Endothelial cell of umbilical vein (primary cell): ENCODE data around the gene RUNX2.

ENCODE experiments used
- EZH2 ChIP-seq: IDR thresholded peaks from 2 replicates; pipeline ENCODE4 v1.6.1; 2012; ENCODE audit warnings: borderline replicate concordance, low read depth, mild to moderate bottlenecking, moderate library complexity, low read length, inconsistent platforms; ENCODE audit not compliant: severe bottlenecking
- FOS ChIP-seq: IDR thresholded peaks from 2 replicates; pipeline ENCODE4 v1.6.1; 2011; ENCODE audit warnings: mild to moderate bottlenecking, low read length, moderate library complexity, borderline replicate concordance; ENCODE audit not compliant: insufficient read depth
- JUN ChIP-seq: IDR thresholded peaks from 2 replicates; pipeline ENCODE4 v1.6.1; 2011; ENCODE audit warnings: borderline replicate concordance, low read depth; ENCODE audit not compliant: insufficient read length, insufficient read depth
- POLR2A ChIP-seq: IDR thresholded peaks from 2 replicates; pipeline ENCODE4 v1.6.1; 2012; ENCODE audit warnings: low read depth, mild to moderate bottlenecking, control low read depth, low read length
- POLR2AphosphoS5 ChIP-seq: IDR thresholded peaks from 2 replicates; pipeline ENCODE4 v1.6.1; 2012; ENCODE audit warnings: low read depth, mild to moderate bottlenecking, control low read depth, low read length, moderate library complexity; ENCODE audit not compliant: insufficient read depth
- TF ChIP-seq, protein P1 (sequence below), 2 donors: IDR thresholded peaks; 1 replicate in 1 of 2; 2 replicates in 1 of 2; pipeline ENCODE4 v1.5.1; 2011; ENCODE audit warnings: low read length in 2 of 2, mild to moderate bottlenecking in 2 of 2, moderate library complexity in 2 of 2, control low read depth in 1 of 2, inconsistent platforms in 1 of 2, low read depth in 1 of 2; ENCODE audit not compliant: insufficient read depth in 1 of 2; ENCODE audit errors: extremely low read depth in 1 of 2
- TF ChIP-seq, protein P2 (sequence below): IDR thresholded peaks from 2 replicates; pipeline ENCODE4 v1.6.1; 2011; ENCODE audit not compliant: insufficient read depth, insufficient read length

DNA sequence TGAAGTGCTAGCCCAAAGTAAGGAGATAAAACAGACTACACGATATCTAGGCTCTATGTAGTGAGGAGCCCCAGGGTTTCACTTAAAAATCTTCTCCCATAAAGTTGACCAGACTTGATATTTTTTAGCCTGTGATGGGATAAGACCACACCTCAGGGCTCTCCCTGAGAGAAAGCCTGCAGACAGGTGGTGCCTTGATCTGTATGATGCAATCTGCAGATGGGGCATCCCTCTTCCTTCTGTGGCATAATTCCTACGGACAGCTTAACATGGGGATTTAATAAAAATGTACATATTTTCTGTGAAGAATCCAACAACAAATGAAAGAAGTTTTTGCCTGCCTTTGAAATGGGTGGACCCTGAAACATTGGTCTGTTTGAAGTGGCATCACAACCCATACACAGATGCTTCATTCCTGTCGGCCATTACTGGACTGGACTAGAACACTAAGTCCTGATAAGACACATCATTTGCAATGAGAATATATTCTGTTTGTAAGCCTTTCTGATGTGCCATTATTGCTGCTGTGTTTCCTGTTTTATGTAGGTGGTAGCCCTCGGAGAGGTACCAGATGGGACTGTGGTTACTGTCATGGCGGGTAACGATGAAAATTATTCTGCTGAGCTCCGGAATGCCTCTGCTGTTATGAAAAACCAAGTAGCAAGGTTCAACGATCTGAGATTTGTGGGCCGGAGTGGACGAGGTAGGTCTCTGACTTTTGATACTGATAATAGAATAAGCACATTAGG, 103.4 kb downstream of the RUNX2 start:
- TF ChIP-seq, protein P1, sequence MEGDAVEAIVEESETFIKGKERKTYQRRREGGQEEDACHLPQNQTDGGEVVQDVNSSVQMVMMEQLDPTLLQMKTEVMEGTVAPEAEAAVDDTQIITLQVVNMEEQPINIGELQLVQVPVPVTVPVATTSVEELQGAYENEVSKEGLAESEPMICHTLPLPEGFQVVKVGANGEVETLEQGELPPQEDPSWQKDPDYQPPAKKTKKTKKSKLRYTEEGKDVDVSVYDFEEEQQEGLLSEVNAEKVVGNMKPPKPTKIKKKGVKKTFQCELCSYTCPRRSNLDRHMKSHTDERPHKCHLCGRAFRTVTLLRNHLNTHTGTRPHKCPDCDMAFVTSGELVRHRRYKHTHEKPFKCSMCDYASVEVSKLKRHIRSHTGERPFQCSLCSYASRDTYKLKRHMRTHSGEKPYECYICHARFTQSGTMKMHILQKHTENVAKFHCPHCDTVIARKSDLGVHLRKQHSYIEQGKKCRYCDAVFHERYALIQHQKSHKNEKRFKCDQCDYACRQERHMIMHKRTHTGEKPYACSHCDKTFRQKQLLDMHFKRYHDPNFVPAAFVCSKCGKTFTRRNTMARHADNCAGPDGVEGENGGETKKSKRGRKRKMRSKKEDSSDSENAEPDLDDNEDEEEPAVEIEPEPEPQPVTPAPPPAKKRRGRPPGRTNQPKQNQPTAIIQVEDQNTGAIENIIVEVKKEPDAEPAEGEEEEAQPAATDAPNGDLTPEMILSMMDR (IDR thresholded peaks at IDR 0.05; ENCODE audit: extremely low read depth in 1 of 2, insufficient read depth in 1 of 2, low read depth in 1 of 2, low read length in 2 of 2), result no peak
- TF ChIP-seq POLR2A (no peak), POLR2AphosphoS5 (no peak), EZH2 (no peak), JUN (no peak), FOS (no peak)
- TF ChIP-seq, protein P2, sequence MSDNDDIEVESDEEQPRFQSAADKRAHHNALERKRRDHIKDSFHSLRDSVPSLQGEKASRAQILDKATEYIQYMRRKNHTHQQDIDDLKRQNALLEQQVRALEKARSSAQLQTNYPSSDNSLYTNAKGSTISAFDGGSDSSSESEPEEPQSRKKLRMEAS, result no peak
